Stimulated activated CD8-positive, alpha-beta memory T cell treated with anti-CD3 and anti-CD28 coated beads, Interleukin-12 subunit alpha, Interleukin-12 subunit beta, amount 100 ng/mL, for 1 hour (primary cell): ENCODE measurements around the gene MRGPRF.
"Not testable (repeated sequence)": the region's sequence is repeated elsewhere in the genome, so short reads cannot be mapped to it uniquely, and the experiment has no call there.

Experiments
- DNase-seq: peaks from one replicate; pipeline ENCODE4 v3.0.0-alpha.2; 2020; ENCODE audit warnings: low read depth

Gene MRGPRF

DNA sequence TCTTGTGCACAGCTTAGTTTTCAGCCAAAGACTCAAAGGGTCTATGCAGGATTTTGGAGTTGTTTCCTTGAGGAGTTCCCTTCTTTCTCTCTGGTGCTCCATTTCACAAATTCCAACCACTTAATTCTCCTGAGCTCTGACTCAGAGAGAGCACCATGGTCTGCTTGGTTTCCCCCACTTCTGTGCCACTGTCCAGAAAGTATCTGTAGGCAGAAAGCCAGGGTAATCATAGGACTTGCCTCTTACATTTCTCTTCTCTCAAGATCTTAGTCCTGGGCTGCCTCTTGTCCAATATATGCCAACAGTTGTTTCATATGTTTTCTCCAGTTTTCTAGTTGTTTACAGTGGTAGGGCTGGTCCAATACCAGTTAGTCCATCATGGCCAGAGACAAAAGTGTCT is 25.8 kb downstream of the MRGPRF start:
- no peak for DNase-seq

DNA sequence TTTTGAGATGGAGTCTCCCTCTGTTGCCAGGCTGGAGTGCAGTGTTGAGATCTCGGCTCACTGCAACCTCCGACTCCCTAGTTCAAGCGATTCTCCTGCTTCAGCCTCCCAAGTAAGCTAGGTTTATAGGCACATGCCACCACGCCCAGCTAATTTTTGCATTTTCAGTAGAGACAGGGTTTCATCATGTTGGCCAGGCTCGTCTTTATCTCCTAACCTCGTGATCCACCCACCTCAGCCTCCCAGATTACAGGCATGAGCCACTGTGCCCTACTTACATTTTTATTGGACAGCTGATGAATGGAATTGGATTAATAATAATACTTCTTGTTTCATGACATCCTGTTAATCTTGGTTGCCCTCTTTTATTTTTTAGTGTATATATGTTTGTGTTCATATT is 29.2 kb downstream of the MRGPRF start:
- no peak for DNase-seq

DNA sequence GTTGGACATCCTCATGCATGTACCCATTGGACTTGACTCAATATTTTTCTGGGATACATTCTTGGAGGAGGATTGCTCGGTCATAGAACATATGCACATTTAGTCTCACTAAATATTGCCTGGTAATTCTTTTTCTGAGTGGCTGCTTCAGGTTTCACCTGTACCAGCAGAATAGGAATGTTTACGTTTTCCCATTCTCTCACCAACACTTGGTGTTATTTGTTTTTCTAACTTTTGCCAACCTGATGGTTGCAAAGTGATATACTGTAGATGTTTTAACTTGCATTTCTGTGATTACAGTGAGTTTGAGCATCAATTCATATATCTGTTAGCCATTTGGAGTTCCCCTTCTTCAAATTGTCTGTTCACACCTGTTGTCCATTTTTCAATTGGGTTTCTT is 30.9 kb downstream of the MRGPRF start:
- no peak for DNase-seq

DNA sequence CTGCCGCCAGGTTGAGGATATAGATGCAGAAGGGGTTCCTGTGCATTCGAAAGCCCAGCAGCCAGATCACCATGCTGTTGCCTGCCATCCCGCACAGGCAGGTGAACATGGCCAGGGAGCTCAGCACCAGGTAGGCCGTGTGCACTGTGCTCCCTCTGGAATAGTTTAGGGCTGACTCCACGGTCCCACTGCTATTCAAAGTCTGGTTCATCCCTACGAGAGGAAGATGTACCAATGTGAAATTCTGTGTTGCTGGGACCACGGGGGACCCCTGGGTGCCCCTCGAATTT is 32.3 kb downstream of the MRGPRF start, which contains the start of gene MRGPRD:
TSS of gene MRGPRD (minus strand) at position 211 of the 290 bp plus-strand sequence. CDS start at position 211, 0 bp downstream.
- no peak for DNase-seq

DNA sequence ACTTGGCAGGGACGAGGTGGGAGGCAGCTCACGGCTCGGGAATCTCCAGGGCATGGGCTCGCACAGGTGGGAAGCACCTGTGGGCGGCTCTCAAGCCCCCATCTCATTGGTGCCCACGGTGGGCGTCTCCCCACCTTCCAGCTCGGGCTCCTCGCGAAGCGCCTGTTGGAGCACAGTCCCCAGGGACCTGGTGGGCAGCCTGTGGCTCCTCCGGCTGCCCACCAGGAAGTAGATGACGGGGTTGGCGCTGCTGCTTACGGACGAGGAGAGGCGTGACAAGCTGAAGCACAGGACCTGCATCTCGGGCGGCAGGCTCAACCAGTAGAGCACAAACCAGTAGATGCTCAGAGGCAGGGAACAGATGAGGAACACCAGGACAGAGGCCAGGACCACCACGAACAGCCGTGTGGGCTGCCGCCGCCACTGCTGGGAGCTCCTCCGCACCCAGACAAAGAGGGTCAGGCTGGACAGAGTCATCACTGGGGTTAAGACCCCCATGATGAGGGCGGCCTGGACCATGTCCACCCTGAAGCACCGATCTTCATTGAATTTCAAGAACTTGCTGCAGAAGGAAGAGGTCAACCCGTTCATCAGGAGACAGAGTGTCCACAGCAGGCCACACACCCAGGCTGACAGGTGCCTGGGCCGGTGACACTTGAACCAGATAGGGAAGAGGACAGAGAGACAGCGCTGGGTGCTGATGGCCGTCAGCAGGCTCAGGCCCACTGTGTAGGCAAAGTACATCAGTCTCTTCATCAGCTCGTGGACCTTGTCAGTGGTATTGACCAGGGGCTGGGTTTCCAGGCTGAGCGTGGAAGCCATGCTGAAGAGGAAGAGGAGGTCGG is 32.9 kb downstream of the MRGPRF start:
- no peak for DNase-seq

DNA sequence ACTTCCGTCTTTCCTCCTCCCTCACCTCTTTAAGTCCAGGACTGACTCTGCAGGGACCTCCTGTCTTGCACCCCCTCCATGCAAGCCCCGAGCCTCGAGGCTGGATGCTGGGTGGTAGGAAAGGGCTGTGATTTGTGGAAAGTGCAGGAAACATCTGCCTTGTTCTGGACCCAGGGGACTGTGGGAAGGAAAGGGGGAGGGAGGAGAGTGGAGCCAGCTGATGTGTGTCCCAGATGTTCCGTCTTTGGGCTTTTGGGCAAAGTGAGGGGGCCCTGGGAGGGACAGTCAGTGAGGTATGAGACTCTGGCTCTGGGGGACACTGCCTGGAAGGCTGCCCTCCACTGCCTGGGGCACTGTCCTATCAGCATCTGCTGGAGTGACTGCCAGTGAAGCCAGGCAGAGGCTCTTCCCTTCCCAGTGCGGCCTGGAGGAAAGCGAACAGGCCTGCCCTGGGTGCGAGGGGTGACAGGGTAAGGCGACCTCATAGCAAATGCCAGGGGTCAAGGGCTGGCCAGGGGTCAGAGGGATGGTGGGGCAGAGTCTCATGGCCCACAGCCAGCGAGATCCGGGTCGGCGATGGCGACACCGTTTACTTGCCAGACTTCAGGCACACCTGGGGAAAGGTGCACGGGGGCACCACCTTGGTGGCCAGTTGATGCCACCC is 34.0 kb downstream of the MRGPRF start:
- DNase-seq = no peak

DNA sequence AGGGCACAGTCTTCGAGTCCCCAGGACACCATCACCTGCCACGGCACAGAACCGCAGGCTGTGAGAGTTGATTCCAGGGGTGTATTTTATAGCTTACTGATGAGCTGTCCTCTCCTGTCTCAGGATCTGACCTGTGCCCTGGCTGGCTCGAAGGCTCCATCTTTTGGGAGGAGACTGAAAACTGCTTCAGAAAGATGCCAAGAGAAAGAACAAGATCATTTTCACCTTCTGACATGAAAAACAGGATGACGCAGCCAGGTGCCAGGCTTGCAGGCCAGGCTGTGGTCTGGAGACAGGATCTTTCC is 34.5 kb downstream of the MRGPRF start:
- no peak for DNase-seq

DNA sequence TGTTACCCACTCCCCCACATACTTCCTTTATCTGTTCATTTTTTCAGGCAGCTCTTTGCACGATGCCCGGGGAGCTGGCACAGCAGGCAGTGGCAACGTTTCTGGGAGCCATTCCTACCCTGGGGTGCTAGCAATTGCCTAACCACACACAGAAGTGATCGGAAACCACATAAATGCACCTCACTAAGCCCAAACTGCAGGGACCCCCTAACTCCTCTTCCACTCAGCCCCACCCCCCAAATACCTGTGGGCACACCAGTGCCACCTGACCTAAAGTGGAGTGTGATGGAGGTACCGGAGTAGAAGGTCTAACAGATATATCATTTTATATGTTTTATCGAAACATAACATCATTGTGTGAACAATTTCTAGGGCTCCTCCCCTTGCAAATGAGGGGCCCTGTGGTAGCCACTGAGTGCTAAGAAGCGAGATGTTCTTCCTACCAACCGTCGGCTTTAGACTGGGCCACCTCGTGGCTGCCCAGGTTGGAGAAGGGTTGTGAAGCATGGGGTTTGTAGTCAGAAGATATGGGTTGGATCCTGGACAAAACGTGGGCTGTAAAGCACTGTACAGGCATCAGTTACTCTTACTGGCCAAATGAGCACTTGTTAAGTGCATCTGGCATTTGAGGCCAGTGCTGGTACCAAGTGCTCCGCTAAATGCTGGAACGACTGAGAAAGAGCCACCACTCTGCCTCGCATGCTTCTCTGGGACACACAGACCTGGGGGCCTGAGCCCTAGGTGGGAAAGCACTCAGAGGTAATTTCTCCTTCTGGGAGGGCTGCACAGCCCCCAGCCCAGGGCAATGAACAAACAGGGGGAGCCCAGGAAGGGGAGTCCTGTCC is 35.0 kb downstream of the MRGPRF start:
- no peak for DNase-seq

DNA sequence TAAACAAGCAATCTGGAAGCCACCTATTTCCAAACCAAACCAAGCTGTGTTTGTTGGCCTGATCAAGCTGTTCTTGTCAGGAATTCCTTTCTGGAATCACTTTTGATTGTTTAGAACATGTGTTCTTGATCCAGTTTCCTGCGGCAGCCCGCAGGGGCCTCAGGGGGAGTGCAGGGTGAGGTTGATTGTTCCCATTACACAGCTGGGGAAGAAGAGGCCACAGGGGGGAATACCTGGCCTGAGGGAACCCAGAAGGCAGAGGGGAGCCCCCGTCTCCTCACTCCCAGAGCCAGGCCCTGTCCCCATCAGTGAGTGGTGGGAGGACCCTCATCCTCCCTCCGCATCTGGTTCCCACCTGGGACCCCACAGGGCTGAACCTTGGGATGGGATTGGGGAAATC is 36.5 kb downstream of the MRGPRF start:
- no peak for DNase-seq

DNA sequence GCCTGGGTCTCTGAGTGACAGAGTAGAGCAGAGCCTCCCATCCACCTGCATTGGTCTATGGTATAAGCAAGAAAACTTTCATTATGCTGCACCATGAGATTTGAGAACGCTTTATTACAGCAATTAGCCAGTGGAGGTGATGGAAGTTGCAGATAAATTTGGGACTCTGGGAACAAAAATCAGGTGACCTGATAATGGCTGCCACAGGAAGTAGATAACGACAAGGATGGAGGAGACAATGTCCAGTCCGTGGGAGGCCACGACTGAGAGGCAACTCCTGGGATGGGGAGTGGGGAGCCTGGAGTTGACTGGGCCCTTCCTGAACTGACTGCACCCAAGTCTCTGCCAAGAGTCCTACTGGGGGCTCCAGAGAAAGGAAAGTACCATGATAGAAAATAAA is 37.0 kb downstream of the MRGPRF start:
- no peak for DNase-seq

DNA sequence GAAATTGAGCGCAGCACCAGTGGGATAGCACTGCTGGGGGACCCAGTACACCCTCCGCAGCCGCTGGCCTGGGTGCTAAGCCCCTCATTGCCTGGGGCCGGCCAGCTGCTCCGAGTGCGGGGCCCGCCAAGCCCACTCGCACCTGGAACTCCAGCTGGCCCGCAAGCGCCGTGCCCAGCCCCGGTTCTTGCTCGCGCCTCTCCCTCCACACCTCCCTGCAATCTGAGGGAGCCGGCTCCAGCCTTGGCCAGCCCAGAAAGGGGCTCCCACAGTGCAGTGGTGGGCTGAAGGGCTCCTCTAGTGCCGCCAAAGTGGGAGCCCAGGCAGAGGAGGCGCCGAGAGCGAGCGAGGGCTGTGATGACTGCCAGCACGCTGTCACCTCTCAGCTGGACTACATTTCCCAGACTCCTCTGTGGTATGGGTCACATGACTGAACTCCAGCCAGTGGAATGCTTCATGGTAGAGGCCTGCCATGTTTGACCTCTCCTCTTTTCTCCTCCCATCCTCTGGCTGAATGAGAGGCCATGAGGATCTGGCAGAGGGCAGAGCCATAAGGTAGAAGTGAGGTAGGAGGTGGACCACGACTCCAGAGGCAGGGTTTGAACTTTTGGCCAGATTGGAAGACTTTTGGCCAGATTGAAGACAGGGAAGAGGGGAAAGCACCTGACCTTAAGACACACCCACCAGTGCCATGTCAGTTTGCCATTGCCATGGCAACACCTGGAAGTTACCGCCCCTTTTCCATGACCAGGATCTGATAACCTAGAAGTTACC is 38.4 kb downstream of the MRGPRF start:
- no peak for DNase-seq

DNA sequence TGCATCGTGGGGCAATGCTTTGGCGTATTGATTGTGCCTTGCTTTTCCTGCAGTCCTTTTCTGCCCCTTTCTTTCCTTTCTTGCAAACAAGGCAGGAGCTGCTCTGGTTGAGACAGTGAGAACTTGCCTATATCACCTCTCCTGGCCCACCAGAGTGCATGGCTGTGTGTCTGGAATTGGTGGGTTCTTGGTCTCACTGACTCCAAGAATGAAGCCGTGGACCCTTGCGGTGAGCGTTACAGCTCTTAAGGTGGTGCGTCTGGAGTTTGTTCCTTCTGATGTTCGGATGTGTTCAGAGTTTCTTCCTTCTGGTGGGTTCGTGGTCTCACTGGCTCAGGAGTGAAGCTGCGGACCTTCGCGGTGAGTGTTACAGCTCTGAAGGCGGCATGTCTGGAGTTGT is 39.3 kb downstream of the MRGPRF start:
- not testable (repeated sequence) for DNase-seq

DNA sequence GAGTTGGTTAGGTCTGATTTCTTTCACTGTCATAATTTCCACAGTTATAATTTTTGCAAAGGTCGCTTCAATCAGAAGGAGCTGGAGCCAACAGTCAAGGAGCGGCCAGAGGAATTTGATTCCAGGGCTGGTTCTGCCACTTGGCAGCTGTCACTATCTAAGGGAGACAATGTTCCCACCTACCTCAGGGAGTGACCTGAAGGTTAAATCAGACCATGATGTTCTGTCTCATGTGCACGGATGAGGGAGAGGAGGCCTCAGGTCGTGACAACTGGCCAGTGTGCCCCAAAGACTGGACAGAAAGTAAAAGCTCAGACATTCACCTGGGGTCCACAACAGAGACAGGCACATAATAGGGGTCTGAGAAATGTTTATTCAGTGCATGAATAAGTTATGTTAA is 39.8 kb downstream of the MRGPRF start:
- DNase-seq = no peak

DNA sequence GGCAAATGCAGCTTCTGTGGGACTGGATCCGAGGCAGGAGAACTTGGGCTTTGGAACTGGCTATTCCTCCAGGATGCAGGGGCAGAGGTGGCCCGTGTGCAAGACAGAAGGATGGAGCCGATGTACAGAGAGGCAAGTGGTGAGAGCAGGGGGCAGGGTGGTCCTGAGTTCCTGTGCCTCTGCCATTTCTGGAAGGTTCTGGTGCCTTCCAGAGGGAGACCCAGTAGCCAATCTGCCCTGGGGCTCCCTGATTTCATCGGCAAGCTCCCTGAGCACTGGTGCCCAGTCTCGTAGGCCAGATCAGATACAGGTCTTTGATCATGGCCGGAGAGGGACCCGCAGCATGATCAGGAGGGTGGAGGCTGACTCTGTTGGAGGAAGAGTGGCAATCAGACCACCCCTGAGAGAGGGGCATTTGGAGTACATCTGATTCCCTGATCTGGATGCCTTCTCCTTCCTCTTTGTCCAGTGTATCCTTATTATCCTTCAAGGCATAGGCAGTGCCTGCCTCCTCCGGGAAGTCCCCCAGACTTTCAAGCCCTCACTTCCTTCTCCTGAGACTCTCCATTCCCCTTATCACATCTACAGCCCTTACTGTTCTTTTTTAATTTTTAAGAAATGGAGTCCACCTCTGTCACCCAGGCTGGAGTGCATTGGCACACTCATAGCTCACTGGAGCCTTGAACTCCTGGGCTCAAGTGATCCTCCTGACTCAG is 42.0 kb downstream of the MRGPRF start:
- DNase-seq = no peak

DNA sequence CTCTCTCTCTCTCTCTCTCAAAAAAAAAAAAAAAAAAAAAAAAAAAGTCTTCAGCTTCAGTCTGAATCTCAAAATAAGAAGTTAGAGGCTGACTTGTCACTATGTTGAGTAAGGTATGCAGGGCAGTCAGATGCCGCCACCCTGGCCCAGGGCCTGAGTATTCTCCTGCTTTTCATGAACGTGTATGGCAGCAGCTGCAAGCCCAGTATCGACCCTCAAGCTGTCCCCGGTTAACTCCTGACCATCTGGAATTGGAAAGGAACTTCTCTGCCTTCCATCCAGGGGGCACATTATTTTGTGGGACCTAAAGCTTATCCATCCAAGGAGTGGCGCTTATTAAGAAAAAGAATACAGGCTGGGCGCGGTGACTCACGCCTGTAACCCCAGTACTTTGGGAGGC is 43.7 kb downstream of the MRGPRF start:
- DNase-seq = no peak

DNA sequence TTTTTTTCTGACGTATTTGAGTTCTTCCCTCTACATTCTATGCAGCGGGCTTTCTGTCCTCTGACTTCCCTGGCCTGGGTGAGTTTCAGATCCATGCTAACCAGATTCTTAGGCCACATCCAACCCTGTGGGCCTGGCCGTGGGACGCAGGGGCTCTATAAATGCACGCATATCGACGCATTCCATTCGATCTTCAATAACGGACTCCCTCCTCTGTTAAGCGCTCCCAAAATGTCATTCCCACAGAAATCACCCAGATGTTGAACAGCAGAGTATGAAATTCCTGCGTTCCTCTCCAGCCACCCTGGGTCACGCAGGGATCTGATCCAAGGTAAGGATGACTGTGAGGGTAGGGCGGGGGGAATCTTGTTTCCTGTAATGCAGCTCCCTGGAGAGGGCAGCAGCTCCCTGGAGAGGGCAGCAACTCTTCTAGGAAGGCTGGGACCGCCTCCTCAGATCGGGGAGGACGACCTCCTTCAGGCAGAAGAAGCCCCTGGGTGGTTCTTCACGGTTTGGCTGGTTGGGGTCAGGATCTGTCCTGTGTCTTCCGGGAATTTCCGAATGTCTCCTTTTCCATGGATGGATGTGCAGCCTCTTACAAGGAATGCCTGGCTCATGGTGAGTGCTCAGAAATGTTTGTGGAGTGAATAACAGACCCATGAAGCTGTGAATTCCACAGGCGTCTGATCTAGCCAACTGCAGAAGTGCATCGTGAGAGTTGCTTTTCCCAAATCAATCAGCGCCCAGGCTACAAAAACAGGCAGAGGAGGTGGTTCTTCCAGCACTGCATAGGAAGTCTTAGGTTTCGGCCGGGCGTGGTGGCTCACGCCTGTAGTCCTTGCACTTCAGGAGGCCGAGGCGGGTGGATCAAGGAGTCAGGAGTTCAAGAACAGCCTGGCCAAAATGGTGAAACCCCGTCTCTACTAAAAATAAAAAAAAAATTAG is 44.5 kb downstream of the MRGPRF start:
- no peak for DNase-seq

DNA sequence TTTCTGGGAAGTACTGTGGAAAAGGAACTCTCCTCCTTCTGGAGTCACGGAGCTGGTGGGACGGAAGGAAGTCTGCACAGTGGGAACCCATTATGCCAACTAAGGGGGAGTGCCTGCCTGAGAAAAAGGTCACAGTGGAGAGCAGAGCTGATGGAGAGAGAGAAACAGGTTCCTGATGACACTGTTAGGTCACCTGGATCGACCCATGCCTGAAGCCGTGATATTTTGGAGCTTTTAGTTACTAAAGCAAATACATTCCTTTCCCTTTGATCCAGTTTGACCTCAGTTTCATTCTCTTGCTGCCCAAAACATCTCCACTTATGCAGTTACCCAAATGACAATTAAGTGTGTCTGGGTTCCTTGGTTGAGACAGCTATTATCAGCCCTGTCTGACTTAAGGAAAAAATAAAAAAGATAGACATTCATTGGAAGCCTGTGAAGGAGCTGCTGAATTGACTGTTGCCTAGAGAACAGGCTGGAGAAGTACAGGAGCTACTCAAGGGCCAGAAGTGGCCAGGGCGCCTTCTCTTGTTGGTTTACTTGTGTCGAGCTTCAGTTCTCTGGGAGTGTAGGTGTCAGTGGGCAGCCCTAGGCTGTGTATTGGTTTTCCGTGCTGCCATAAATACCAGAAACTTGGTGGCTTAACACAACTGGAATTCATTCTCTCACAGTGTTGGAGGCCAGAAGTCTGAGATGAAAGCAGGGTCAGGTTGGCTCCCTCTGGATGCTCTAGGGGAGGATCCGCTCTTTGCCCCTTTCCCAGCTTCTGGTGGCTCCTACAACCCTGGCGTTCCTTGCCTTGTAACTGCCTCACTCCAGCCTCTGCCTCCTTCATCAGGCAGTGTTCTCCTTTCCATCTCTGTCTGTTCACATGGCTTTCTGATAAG is 45.9 kb downstream of the MRGPRF start:
- DNase-seq = no peak

DNA sequence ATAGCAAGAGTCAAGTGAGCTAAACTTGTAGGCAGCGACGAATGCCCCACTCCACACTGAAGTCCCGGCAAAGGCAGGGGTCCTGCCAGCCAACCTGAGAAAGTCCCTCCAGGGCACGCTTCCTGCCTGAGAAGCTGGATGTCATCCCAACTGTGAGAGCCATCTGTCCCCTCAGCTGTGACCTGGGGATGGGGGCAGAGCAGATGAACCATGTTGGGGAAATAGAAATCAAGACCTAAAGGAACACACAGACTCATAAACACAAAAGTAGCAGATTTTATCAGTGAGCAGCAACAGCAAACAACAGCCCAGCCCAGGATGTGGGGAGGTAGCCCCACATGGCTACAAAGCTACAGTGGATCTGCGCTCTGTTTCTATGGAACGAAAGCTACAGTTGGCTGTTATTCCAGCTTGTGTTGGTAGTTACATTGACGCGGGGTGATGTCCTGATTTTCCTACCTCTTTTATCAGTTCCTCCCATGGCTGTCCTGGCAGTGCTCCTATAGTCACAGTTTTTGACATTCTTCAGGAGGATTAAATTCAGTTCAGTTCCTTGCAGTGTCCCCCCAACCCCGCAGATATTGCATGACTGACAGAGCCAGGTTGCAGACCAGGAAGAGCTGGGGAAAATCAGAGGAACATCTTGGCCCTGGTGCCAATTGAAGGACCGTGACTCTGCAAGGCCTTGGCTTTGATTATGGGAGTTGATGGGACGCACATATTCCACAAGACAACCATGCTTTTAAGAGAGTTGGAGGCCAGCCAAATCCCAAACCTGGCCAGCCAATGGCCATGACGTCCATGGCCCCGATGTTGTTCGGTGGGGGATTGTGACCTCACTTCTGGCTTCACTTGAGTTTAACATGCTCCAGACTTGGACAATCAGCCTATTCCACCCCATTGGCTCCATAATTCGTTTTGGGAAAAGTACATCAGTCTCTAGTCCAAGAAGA is 46.9 kb downstream of the MRGPRF start:
- DNase-seq = no peak
